H9 (cell line): Measurements from ENCODE around the gene MRGPRX2. TPM values are rescaled to one million over a fixed set of nuclear protein-coding genes. Genes with fewer than 3 reads are reported as not detected.

Experiments used
- DNase-seq: peaks from one replicate; pipeline ENCODE4 v3.0.0-alpha.2; 2017
- H2AFZ ChIP-seq: one replicate; pipeline ENCODE4 v1.6.1; 2013; ENCODE audit warnings: mild to moderate bottlenecking, low read length, control low read depth, moderate library complexity
- H2AK5ac ChIP-seq: 2 replicates; pipeline ENCODE4 v1.6.1; 2013; ENCODE audit warnings: low read length, control low read depth, mixed read lengths; ENCODE audit not compliant: insufficient read length
- H2BK120ac ChIP-seq: one replicate; pipeline ENCODE4 v1.6.1; 2013; ENCODE audit warnings: low read depth, mild to moderate bottlenecking, low read length, control low read depth, inconsistent platforms; ENCODE audit not compliant: poor library complexity, severe bottlenecking
- H2BK12ac ChIP-seq: 2 replicates; pipeline ENCODE4 v1.6.1; 2013; ENCODE audit warnings: low read length, control low read depth, mixed read lengths, low read depth; ENCODE audit not compliant: insufficient read length
- H2BK15ac ChIP-seq: 2 replicates; pipeline ENCODE4 v1.6.1; 2013; ENCODE audit warnings: low read depth, low read length, control low read depth
- H2BK20ac ChIP-seq: one replicate; pipeline ENCODE4 v1.6.1; 2013; ENCODE audit warnings: low read depth, mild to moderate bottlenecking, low read length, control low read depth, inconsistent platforms; ENCODE audit not compliant: poor library complexity, severe bottlenecking
- H2BK5ac ChIP-seq: 2 replicates; pipeline ENCODE4 v1.6.1; 2013; ENCODE audit warnings: low read length, control low read depth, mixed read lengths; ENCODE audit not compliant: insufficient read length
- H3K14ac ChIP-seq: 2 replicates; pipeline ENCODE4 v1.6.1; 2013; ENCODE audit warnings: low read length, control low read depth; ENCODE audit not compliant: insufficient read depth
- H3K18ac ChIP-seq: 2 replicates; pipeline ENCODE4 v1.6.1; 2013; ENCODE audit warnings: low read depth, mild to moderate bottlenecking, mixed read lengths, low read length, control low read depth; ENCODE audit not compliant: insufficient read length
- H3K23ac ChIP-seq: 2 replicates; pipeline ENCODE4 v1.6.1; 2013; ENCODE audit warnings: low read length, control low read depth, mixed read lengths, low read depth; ENCODE audit not compliant: insufficient read length
- H3K23me2 ChIP-seq: 2 replicates; pipeline ENCODE4 v1.6.1; 2013; ENCODE audit warnings: low read depth, mild to moderate bottlenecking, mixed read lengths, low read length, control low read depth; ENCODE audit not compliant: insufficient read length, poor library complexity, severe bottlenecking
- H3K27ac ChIP-seq: 2 replicates; pipeline ENCODE4 v1.5.1; 2013; ENCODE audit warnings: low read length, control low read depth, mixed read lengths, low read depth; ENCODE audit not compliant: insufficient read length
- H3K27me3 ChIP-seq: 2 replicates; pipeline ENCODE4 v1.6.1; 2013; ENCODE audit warnings: low read length, control low read depth, inconsistent platforms; ENCODE audit not compliant: insufficient read depth
- H3K4ac ChIP-seq: 2 replicates; pipeline ENCODE4 v1.6.1; 2013; ENCODE audit warnings: low read depth, mild to moderate bottlenecking, control low read depth, inconsistent platforms, low read length, moderate library complexity
- H3K4me1 ChIP-seq: 2 replicates; pipeline ENCODE4 v1.6.1; 2013; ENCODE audit warnings: low read length, control low read depth, inconsistent platforms; ENCODE audit not compliant: insufficient read depth
- H3K4me2 ChIP-seq: 2 replicates; pipeline ENCODE4 v1.6.1; 2013; ENCODE audit warnings: low read length, control low read depth, mixed read lengths; ENCODE audit not compliant: insufficient read length, insufficient read depth
- H3K56ac ChIP-seq: 2 replicates; pipeline ENCODE4 v1.6.1; 2013; ENCODE audit warnings: low read depth, mild to moderate bottlenecking, mixed read lengths, low read length, control low read depth; ENCODE audit not compliant: insufficient read length
- H3K79me1 ChIP-seq: 2 replicates; pipeline ENCODE4 v1.6.1; 2013; ENCODE audit warnings: low read depth, mild to moderate bottlenecking, moderate library complexity, low read length, control low read depth, inconsistent platforms; ENCODE audit not compliant: insufficient read depth, poor library complexity, severe bottlenecking
- H3K79me2 ChIP-seq: 2 replicates; pipeline ENCODE4 v1.6.1; 2013; ENCODE audit warnings: low read length, control low read depth, inconsistent platforms; ENCODE audit not compliant: insufficient read depth
- H3K9ac ChIP-seq: 2 replicates; pipeline ENCODE4 v1.6.1; 2013; ENCODE audit warnings: low read length, control low read depth, mixed read lengths; ENCODE audit not compliant: insufficient read length; ENCODE audit errors: extremely low read depth
- H3K9me3 ChIP-seq: one replicate; pipeline ENCODE4 v1.6.1; 2013; ENCODE audit warnings: low read depth, low read length, inconsistent platforms; ENCODE audit not compliant: control insufficient read depth
- H3T11ph ChIP-seq: one replicate; pipeline ENCODE4 v1.6.1; 2013; ENCODE audit warnings: mild to moderate bottlenecking, low read length, control low read depth, inconsistent platforms
- H4K20me1 ChIP-seq: one replicate; pipeline ENCODE4 v1.6.1; 2013; ENCODE audit not compliant: control insufficient read depth, insufficient read length, insufficient read depth
- H4K5ac ChIP-seq: 2 replicates; pipeline ENCODE4 v1.6.1; 2013; ENCODE audit warnings: low read depth, mild to moderate bottlenecking, mixed read lengths, low read length, control low read depth; ENCODE audit not compliant: insufficient read length
- H4K8ac ChIP-seq: replicated peaks from 2 replicates; pipeline ENCODE4 v1.6.1; 2013; ENCODE audit warnings: low read length, control low read depth, mixed read lengths, low read depth; ENCODE audit not compliant: insufficient read length
- H4K91ac ChIP-seq: 2 replicates; pipeline ENCODE4 v1.6.1; 2013; ENCODE audit warnings: low read depth, mild to moderate bottlenecking, moderate library complexity, mixed read lengths, low read length, control low read depth; ENCODE audit not compliant: insufficient read length
- H3K27ac Mint-ChIP-seq, 3 experiments: 2 replicates in 2 of 3; 3 replicates in 1 of 3; pipeline ENCODE4 v1.8.0; 2020 to 2021; ENCODE audit warnings: mixed read lengths in 3 of 3, mild to moderate bottlenecking in 1 of 3, moderate library complexity in 1 of 3
- H3K27me3 Mint-ChIP-seq: 2 replicates; pipeline ENCODE4 v1.8.0; 2021; ENCODE audit warnings: low read depth, mild to moderate bottlenecking, moderate library complexity, mixed read lengths
- H3K36me3 Mint-ChIP-seq, 3 experiments: 2 replicates in 2 of 3; 3 replicates in 1 of 3; pipeline ENCODE4 v1.8.0; 2020 to 2021; ENCODE audit warnings: low read depth in 3 of 3, mixed read lengths in 3 of 3; ENCODE audit not compliant: insufficient read depth in 1 of 3
- H3K4me1 Mint-ChIP-seq, 2 experiments: 2 replicates each; pipeline ENCODE4 v1.8.0; 2020; ENCODE audit warnings: mixed read lengths in 2 of 2
- H3K4me3 Mint-ChIP-seq, 2 experiments: 2 replicates in 1 of 2; 3 replicates in 1 of 2; pipeline ENCODE4 v1.8.0; 2020 to 2021; ENCODE audit warnings: mild to moderate bottlenecking in 2 of 2, mixed read lengths in 2 of 2, moderate library complexity in 1 of 2
- H3K9me3 Mint-ChIP-seq, 2 experiments: 2 replicates in 1 of 2; 3 replicates in 1 of 2; pipeline ENCODE4 v1.8.0; 2020; ENCODE audit warnings: mild to moderate bottlenecking in 2 of 2, mixed read lengths in 2 of 2, moderate library complexity in 1 of 2
- CTCF ChIP-seq: fragments of 200-600 bp; sonication (generic); conservative IDR thresholded peaks from 3 replicates; pipeline ENCODE4 v1.8.0; 2021; ENCODE audit warnings: antibody characterized with exemption, mild to moderate bottlenecking
- WGBS: extraction: QIAGEN DNeasy Blood & Tissue Kit; methylation state at CpG from one replicate; pipeline ENCODE4 v1.1.7; 2013; ENCODE audit warnings: missing lambda C conversion rate, low lambda C conversion rate, mixed read lengths; ENCODE audit not compliant: insufficient read length; ENCODE audit errors: extremely low coverage; 5-methylcytosine and 5-hydroxymethylcytosine counted together
- total RNA-seq: library from RNA; stranded (reverse); gene quantifications from 2 replicates; pipeline ENCODE4 v1.2.1, GENCODE V29; 2021

Gene MRGPRX2
- total RNA-seq, 1 experiment from 2014 or later: not detected

GRCh38 chr11:19059833-19060232 is 684 bp downstream of the MRGPRX2 start:
- no peak overlapping the region for H2AK5ac ChIP-seq
- no peaks in the 10 kb centered on the region for H3K23me2 ChIP-seq
- no peak overlapping the region for H3K23ac ChIP-seq
- no peaks in the 10 kb centered on the region for H3K9me3 ChIP-seq
- no peak overlapping the region for H2AFZ ChIP-seq
- H3K27ac ChIP-seq: no peak overlapping the region
- Mint-ChIP-seq H3K36me3 (no peaks in the 10 kb centered on the region), H3K4me3 (no peak overlapping the region), H3K9me3 (no peaks in the 10 kb centered on the region), H3K27ac (no peak overlapping the region; a peak in 1 of 7 replicates), H3K27me3 (peaks cover 9% of the 10 kb centered on the region), H3K4me1 (peaks cover 4 to 11% of the 10 kb centered on the region in 2 experiments; a peak in 3 of 4 replicates)
- no CpG with 5 or more reads among the region's 5 CpGs for WGBS
- no peak overlapping the region for H2BK20ac ChIP-seq
- H3K14ac ChIP-seq: no peak overlapping the region
- no peaks in the 10 kb centered on the region for H3K4me1 ChIP-seq
- TF ChIP-seq CTCF: no peak
- no peak overlapping the region for H4K91ac ChIP-seq
- no peak overlapping the region for H2BK120ac ChIP-seq
- no peak overlapping the region for H2BK5ac ChIP-seq
- H3K27me3 ChIP-seq: no peaks in the 10 kb centered on the region
- H3K18ac ChIP-seq: no peak overlapping the region
- H4K5ac ChIP-seq: no peak overlapping the region
- H2BK12ac ChIP-seq: no peak overlapping the region
- H3K4ac ChIP-seq: no peak overlapping the region
- no peak overlapping the region for H3T11ph ChIP-seq
- no peak overlapping the region for H2BK15ac ChIP-seq
- no peak overlapping the region for H4K8ac ChIP-seq
- no peaks in the 10 kb centered on the region for H3K79me2 ChIP-seq
- no peaks in the 10 kb centered on the region for H3K79me1 ChIP-seq
- no peak overlapping the region for H3K4me2 ChIP-seq
- no peak overlapping the region for H3K9ac ChIP-seq
- H4K20me1 ChIP-seq: no peaks in the 10 kb centered on the region
- no peak overlapping the region for H3K56ac ChIP-seq
- no peak for DNase-seq
